ENCODE measurements around the gene IL17B. TPM values are rescaled to one million over a fixed set of nuclear protein-coding genes. Genes with fewer than 3 reads are reported as not detected.

The IL17B gene
- total RNA-seq, 1 donor from 2014 or later: not detected

GRCh38 chr5:149325894-149326293 is 53.2 kb downstream of the IL17B start:
- no peak for TF ChIP-seq CTCF (conservative IDR thresholded peaks at IDR 0.05)
- no peaks in the 10 kb centered on the region for H3K9me3 Mint-ChIP-seq
- no peaks in the 10 kb centered on the region for H3K4me1 Mint-ChIP-seq
- no peaks in the 10 kb centered on the region for H3K27me3 Mint-ChIP-seq (ENCODE audit: low read depth)
- H3K27ac Mint-ChIP-seq (ENCODE audit: unreplicated experiment): no peak overlapping the region
- no peak for DNase-seq (ENCODE audit: low read depth, low spot score)
- no peaks in the 10 kb centered on the region for H3K36me3 Mint-ChIP-seq (ENCODE audit: low read depth)
- no peak overlapping the region for H3K4me3 Mint-ChIP-seq

GRCh38 chr5:149325166-149325735 is 53.8 kb downstream of the IL17B start:
- no peak for TF ChIP-seq CTCF (conservative IDR thresholded peaks at IDR 0.05)
- DNase-seq (ENCODE audit: low read depth, low spot score): no peak
- H3K27me3 Mint-ChIP-seq (ENCODE audit: low read depth): no peaks in the 10 kb centered on the region
- no peaks in the 10 kb centered on the region for H3K9me3 Mint-ChIP-seq
- no peaks in the 10 kb centered on the region for H3K4me1 Mint-ChIP-seq
- no peak overlapping the region for H3K4me3 Mint-ChIP-seq
- H3K27ac Mint-ChIP-seq (ENCODE audit: unreplicated experiment): no peak overlapping the region
- no peaks in the 10 kb centered on the region for H3K36me3 Mint-ChIP-seq (ENCODE audit: low read depth)

DNA sequence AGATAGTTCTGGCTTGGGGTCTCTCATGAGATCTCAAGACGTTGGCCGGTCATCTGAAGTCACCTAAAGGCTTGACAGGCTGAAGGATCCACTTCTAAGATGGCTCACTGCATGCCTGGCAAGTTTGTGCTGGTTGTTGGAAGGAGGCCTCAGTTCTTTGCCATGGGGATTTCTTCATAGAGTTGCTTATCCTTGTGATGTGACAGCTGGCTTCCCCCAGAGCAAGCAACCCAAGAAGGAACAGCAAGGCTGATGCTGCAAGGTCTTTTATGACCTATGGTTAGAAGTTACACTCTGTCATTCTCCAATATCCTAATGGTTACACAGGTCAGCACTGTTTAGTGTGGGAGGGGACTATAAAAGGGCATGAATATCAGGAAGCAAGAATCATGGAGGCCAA is 54.5 kb downstream of the IL17B start:
- H3K9me3 Mint-ChIP-seq: no peaks in the 10 kb centered on the region
- H3K4me3 Mint-ChIP-seq: no peak overlapping the region
- no peak overlapping the region for H3K27ac Mint-ChIP-seq (ENCODE audit: unreplicated experiment)
- H3K36me3 Mint-ChIP-seq (ENCODE audit: low read depth): no peaks in the 10 kb centered on the region
- TF ChIP-seq CTCF (conservative IDR thresholded peaks at IDR 0.05): no peak
- no peaks in the 10 kb centered on the region for H3K4me1 Mint-ChIP-seq
- DNase-seq (ENCODE audit: low read depth, low spot score): no peak
- H3K27me3 Mint-ChIP-seq (ENCODE audit: low read depth): no peaks in the 10 kb centered on the region

Other genes with a start within 250 kb of the IL17B start
- 2.4 and 3.0 TPM in 2 replicates for gene ABLIM3, start 237.8 kb downstream of the IL17B start, total RNA-seq
- gene AFAP1L1, start 107.4 kb downstream of the IL17B start, total RNA-seq: 11.6 and 13.9 TPM in 2 replicates
- gene GRPEL2, start 33.8 kb downstream of the IL17B start, total RNA-seq: 28.8 and 29.2 TPM in 2 replicates
- 22.0 and 22.9 TPM in 2 replicates for gene PCYOX1L, start 21.2 kb downstream of the IL17B start, total RNA-seq
- 218 and 219 TPM in 2 replicates for gene CSNK1A1, start 172.1 kb upstream of the IL17B start, total RNA-seq
- 1.9 and 2.3 TPM in 2 replicates for gene ARHGEF37, start 202.2 kb upstream of the IL17B start, total RNA-seq

Data from neural crest cell (in vitro differentiated cells).